Hematopoietic multipotent progenitor cell (in vitro differentiated cells): ENCODE data around the gene C14orf180. TPM values are rescaled to one million over a fixed set of nuclear protein-coding genes. Genes with fewer than 3 reads are reported as not detected.

Experiments used
- DNase-seq, 3 donors: peaks; one replicate each; pipeline ENCODE4 v3.0.0-alpha.2; 2011 to 2015; ENCODE audit warnings: low read depth in 2 of 3, low spot score in 2 of 3
- total RNA-seq: library from RNA; depleted of rRNA; stranded (reverse); fragments of >200 nt; gene quantifications from one replicate; pipeline ENCODE4 v1.2.3, GENCODE V29; 2012

C14orf180 gene
- not detected for total RNA-seq

DNA sequence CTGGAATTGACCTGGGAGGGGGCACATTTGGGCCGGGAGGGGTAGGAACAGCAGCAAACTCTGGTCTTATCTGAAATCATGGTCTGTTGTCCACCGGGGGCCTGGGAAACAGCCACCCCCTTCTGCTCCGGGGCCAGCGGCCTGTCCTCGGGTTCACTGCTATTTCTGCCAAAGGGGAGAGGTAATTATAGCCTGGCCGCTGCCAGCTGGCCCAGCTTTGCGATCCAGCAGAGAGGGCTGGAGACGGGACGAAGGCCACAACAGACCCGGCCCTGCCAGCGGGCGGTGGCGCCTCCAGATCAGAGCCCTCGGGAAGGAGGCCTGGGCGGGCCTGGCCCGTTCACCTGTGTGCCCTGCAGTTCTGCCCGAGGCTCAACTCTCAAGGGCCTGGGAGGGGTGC lies at the start of gene C14orf180:
C14orf180 (plus strand) TSS at position 258 of the 400 bp plus-strand sequence. CDS start 6,667 bp downstream, outside the sequence.
- no peak for DNase-seq

DNA sequence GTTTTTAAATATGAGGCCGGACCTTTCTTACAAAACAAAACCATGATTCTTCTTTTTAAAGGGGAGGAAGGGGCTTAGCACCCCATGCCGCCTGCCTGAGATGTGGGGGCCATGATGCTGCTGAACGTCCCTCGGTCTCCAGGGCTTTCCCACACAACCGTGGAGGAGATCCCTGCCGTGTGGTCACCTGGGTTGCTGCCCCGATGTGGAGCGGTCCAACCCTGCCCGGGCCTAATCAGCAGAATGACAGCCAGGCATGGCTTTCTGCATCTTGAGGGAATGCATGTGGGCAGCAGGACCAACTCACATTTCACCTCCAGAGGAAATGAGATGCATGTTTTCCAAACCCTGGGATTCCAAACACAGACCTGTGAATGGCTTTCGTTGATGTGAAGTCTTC lies 48.9 kb upstream of the C14orf180 start:
- no peak for DNase-seq

DNA sequence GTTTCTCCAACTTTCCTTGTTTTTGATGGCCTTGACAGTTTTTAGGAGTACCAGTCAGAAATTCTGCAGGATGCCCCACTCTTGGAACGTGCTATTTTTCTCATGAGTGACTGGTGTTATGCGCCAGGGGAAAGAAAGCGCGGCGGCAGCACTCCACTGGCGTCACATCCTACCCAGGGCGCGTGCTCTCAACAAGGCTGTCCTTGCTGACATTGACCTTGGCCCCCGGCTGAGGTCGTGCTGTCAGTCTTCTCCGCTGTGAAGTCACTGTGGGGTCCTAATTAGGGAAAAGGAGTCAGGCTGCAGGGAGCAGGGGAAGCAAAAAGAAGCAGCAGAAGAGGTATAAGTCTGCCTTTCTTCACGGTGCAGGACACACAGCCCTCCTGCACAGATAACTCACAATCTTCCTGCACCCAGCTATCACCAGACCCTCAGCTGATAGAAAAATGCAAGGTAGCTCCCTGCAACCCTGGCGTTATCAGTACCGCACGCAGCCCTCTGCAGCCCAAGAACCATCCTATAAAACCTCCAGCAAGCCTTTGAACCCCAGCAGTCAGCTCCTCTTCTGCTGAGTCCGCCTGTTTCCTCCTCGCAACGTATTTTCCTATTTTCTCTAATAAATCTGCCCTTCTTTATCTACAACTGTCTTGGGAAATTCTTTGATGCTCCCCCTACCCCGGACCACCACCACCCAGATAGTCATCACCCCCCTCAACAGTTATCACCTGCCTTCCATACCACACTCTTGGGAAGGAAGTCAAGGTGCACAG lies 48.0 kb upstream of the C14orf180 start:
- DNase-seq: no peak

DNA sequence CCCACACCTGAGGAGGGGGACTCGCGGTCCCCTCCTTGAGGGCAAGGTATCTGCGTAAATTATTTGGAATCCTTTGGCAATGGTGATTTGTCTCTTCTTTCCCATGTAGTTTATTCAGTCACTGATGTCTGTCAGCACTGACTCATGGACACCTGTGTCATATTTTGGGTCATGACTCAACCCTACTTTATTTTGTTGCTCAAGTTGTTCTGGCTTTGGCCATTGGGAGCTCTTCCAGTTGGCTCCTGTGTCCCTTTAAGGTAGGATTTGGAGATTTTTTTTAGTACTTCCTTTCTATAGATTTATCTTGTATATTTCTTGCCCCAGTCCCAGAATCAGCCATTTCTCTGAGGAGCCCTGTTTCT lies 47.4 kb upstream of the C14orf180 start:
- DNase-seq: no peak

DNA sequence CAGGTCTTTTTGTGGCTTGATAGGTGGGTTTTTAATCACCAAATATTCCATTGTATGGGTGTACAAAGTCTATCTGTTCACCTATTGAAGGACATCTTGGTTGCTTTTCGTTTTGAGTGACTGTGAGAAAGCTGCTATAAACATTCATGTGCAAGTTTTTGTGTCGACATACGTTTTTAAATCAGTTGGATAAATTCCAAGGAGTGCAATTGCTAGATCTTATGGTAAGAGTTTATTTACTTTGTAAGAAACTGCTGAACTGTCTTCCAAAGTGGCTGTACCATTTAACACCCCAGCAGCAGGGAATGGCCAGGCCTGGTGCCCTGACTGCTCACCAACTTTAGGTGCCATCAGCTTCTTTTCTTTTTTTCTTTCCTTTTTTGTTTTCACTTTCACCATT lies 45.5 kb upstream of the C14orf180 start:
- DNase-seq: no peak

DNA sequence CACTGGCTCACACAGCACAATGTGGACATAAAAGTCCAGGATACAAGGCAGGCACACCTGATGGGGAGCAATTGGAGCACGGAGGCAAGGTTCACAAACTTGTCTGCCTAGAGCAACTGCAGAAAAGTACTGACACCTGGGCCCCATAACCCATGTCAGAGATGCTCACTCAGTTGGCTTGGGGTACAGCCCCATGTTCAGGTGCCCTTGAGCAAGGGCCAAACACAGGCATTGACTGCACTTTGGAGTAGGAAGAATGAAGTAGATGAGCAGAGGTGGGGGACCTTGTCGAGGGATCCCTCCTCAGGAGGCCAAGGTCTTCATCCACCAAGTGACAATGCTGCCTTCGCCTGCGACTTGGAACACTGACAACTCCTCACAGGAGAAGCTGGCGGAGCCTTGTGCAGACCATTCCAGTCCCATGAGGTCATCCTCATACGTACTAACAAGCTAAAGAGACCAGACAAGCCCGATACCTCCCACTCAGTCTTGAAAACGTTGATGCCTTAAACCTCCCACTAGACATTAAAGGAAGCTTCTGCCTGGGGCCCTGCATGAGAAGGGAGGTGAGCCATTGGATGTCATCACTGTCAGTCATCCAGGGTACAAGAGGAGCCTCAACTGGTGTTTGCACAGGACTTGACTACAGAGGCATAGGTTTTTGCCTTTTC lies 42.5 kb upstream of the C14orf180 start:
- no peak for DNase-seq

DNA sequence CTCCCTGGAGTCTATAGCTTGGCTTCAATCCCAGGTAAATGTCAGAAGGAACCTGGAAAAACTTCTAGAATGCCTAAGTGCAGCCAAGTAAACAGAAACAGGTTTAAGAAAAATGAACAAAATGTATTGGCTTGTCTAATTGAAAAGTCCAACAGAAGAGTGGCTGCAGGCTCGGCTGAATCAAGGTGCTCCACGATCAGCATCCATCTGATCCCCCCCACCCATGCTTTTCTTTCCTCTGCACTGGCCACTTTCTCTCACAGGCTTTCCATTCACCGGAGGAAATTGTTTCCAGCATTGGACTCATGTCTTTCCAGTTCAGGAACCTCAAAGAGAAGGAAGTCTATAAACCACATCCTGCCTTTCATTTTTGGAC lies 42.0 kb upstream of the C14orf180 start:
- DNase-seq: no peak

DNA sequence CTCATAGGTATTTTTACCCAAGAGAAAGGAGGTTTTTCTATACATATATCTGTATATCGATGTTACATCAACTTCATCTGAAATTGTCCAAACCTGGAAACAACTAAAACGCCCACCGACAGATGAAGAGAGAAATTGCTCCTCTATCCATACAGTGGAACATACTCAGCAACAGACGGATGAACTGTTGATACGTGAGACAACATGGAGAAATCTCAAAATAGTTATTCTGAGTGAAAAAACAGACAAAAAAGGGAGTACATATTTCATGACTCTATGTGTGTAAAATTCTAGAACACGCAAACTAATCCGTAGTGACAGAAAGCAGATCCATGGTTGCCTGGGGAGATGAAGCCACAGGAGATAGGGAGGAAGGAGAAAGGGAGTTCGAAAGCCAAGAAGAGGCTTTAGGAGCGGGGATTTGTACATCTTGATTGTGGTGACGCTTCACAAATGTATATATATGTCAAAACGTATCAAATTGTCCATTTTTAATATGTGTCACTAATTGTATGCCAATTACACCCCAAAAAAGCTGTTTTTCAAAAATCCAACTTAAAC lies 37.6 kb upstream of the C14orf180 start:
- no peak for DNase-seq

DNA sequence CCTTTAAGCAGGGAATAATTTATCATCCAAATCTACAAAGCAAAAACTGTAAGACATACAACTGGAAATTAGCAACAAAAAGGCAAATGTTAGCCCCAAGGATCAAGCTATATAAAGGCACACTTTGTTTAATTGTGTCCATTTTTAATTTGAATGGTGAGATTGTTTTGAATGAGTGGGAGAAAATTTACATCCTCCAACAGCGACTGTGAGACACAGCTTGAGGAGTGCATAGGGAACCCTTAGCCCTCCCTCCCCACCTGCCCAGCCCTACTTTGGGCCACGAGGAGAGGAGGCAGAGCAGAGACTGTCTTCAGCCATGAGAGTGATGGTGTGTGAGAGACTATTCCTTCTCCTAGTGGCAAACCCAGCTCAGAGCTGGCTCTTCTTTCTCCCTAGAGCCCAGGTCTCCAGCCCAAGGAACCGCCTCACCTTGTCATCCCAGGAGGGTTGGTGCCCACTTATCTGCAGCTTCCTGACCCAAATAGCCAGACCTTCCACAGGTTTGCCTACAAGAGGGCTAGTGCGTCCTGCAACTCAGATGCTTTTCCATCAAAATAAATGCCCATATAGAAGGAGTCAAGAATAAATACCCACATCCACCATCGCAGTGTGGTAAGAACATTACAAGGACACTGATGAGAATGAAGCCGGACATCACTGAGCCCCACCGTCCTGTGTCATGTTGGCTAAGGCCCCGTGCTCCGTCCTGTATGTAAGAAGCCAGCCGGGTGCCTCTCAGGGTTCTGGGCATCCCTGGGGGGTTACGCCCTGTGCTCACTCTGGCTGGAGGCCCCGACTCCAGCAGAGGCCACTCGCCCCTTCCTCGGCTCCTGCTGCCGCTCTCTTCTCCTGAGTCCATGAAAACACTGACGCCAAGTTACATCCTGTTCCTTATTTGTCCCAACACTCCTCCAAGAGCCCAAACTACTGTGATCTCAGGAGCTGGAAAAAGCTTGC lies 36.4 kb upstream of the C14orf180 start:
- DNase-seq: no peak

DNA sequence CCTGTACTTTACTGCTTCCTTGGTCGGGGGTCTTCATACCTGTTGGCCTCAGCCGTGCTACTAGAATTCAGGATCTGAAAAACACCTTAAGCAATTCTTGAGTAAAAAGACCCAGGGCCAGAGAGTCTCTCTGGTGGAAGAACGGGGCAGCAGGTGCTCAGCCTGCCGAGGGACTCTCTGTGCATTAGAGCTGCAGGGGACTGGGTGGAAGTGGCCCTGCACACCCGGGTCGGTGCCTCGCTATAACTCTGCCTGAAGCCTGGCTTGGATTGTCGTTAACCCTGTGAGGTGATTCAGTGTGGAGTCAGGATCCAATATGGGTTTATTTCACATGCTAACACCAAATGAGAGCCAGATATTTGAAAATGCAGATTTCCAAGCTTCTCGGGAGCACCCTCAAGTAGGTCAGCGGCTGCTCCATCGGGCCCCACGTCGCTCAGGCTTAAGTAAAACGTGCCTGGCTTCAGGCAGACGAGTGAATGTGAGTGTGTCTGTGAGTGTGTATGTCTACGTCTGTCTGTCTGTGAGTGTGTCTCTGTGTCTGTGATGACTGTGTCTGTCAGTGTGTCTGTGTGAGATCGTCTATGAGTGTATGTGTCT lies 35.1 kb upstream of the C14orf180 start:
- DNase-seq: no peak

DNA sequence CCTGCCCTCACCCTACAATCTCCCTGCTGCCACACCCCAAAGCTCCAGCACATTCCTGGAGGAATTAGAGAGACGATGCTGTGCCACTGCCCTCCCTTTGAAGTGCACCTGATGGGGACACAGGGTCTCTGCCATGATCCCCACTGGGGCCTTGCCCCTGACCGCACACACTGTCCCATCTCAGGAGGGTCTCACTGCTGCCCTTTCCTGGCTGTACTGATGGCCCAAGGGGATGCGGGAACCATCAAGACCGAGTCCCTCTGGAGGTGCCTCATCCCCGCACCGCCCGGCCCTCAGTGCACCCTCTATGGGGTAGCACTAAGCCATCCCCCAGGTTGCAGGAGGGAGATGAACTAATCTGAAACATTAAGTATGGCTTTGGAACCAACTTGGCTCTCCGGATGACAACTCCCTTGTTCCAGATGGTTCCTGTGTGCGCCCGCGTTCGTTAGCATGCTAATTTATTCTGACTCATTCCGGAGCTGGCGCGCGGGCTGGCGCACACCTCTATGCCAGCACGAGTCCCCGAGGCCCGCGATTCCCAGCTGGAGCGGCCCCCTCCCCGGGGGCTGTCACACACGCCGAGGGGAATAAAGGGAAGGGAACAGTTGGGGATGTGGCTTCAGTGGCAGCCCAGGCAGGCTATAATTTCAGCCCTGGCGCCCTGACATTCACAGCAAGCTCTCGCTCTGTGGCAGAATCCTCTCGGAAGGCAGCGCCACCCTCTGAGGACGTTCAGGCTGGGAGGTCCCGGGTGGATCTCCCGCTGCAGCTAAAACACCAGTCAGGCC lies 34.2 kb upstream of the C14orf180 start:
- no peak for DNase-seq

DNA sequence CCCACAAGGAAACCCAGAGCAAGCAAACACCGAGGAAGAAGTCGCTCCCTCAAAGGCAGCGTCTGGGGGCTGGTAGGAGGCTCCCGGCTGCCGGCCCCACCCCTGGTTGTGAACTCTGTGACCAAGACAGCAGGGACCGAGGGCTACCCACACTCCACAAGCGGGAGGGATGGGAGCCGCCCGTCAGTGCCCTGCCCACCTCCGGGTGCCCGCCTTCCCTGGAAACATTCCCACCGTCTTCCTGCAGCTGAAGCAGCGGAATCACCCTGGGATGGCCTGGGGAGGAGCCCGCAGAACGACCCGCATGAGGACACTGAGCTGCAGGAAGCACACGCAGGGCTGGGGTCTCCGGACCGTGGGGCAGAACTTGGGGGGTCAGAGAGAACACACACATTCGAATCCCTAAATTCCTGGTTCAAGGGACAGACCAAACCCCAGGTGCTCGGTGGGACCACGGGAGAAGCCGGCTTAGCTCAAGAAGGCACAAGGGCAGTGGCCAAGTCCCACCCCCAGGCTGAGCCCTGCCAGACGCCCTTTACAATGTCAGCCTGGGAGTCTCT lies 33.5 kb upstream of the C14orf180 start:
- no peak for DNase-seq

DNA sequence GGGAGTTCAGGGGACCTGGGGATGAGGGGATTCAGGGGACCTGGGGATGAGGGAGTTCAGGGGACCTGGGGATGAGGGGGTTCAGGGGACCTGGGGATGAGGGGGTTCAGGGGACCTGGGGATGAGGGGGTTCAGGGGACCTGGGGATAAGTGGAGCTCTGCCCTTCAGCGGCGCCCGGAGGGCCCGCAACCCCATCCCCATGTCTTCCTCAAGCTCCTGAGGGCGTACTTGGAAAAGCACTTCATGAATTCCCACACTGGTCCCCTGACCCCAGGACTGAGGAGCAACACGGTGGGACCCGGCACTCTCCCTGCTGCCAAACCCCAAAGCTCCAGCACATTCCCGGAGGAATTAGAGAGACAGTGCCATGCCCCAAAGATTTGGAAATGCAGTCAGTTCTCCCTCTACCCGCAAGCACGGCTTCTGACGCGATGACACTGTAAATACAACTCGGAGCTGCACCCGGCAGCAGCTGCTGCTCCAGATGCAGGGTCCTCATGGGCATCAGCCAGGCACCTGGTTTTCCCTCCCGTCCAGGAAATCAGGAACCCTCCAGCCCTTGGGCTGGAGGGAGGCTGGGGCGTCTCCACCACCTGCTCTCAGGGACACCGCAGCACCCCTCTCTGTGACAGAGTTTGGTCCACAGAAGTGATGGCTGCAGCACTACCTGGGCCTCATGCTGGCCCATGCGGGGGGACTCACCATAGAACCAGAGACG lies 32.8 kb upstream of the C14orf180 start:
- DNase-seq: no peak

DNA sequence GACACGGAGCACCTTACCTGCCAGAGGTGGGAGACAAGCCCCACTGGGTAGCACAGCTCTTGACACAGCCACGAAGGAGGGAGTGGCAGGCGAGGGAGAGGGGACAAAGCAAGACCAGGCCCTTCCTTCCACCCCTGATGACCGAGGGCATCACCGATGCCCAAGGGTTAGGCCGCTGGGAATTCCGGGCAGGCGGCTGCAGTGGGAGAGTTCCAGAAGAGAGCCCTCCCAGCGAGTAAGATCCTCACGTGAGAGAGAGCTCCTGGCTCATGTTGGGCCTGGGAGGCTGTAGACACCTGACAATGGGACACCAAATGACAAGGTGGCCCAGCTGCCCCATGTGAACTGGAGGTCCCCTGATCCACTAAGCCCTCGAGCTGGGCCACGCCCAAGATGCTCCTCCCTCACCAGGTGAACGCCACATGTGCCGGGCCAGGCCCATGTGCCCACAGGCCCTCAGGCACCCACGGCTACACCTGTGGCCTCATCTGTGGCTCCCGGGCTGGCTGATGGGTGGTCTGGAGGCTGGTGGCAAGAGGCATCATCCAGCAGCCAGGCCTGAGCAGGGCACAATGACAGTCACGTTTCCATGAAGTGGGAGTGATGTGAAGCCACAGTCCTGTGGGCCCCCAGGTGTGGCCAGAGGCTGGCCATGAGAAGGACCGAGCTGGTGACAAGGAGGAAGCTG lies 32.1 kb upstream of the C14orf180 start:
- DNase-seq: no peak

DNA sequence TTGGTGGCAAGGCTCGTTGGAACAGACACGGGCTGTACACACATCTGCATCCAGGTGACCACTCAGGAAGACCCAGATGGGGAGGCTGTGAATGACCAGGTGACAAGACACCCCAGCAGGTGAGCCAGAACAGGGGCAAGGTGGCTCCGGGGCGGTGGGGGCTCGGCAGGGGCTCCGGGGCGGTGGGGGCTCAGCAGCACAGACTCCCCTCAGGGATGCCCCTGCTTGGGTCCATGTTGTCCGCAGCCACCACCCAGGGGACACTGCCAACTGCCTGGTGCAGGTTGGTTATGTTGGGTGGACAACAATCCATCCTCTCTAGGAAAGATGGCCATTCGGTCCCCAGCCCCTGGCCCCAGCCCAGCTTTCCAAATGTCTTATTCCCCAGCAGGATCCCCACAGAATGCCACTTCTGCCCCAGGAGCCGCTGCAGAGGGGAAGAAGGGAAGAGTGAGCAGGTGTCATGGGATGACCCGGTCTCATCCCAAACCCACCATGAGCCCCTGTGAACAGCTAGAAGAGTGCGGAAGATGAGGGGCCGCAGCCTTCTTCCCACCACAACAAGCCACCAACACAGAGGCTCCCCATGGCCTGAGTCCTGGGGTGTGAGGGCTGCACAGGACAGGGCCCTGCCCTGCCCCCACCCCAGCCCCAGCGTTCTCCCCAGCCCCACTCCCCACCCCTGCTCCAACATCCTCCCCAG lies 31.4 kb upstream of the C14orf180 start:
- DNase-seq: no peak

DNA sequence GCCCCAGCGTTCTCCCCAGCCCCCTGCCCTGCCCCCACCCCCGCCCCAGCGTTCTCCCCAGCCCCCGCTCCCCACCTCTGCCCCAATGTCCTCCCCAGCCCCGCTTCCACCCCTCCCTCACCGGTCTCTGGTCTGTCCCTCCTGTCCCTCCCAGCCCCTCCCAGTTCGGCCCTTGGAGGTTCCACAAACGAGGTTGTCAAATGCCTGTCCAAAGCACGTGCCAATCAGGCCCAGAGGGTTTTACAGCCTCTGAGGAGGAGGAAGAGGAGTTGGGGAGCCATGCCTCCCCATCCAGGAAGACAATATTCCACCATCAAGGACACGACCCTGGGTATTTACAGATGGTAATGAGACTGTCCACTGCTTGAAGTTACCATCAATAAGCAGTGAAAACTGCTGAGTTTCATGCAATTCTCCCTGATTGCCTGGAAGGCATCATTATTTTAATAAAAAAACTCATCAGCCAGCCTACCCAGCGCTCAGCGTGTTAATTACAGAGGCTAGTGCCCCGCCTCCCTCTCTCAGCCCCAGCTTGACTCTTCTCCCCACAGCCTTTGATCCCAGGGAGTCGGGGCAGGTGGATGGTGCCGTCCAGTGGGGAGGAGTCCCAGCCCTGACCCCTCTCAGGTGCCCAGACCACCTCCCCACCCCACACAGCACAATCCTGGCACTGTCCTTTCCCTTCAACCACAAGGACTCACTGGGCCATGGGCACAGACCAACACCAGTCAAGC lies 30.6 kb upstream of the C14orf180 start:
- DNase-seq: no peak
